IMR-90 (cell line): ENCODE measurements around the gene APC. TPM values are rescaled to one million over a fixed set of nuclear protein-coding genes. Genes with fewer than 3 reads are reported as not detected.

Source experiments
- ATAC-seq: fragments of 200-7000 bp; cut with Tn5 transposase; 2 replicates; pipeline ENCODE4 v1.9.1; 2020; ENCODE audit warnings: low read depth, mild to moderate bottlenecking, moderate library complexity
- BruUV-seq: library from RNA; stranded (reverse); fragments of 400-500 nt; replicated peaks from 2 replicates; lab custom pipeline; 2021; lab: Mats Ljungman, UMichigan
- CTCF ChIA-PET: fragments of 300-600 bp; formaldehyde crosslinking; extraction: SDS; loops from one replicate; lab custom pipeline; 2021; ENCODE audit warnings: antibody characterized with exemption; lab: Yijun Ruan, JAX
- POLR2A ChIA-PET: fragments of 300-600 bp; sonication (Branson Sonifier 250); formaldehyde crosslinking; loops from one replicate; lab custom pipeline; 2022; ENCODE audit warnings: antibody characterized with exemption; ENCODE audit not compliant: unreplicated experiment; lab: Charles Lee
- DNase-seq: peaks from one replicate; pipeline ENCODE4 v3.0.0; 2013
- H2AFZ ChIP-seq: replicated peaks from 2 replicates; pipeline ENCODE3; 2013; ENCODE audit warnings: low read length, mild to moderate bottlenecking; ENCODE audit not compliant: poor library complexity
- H2AK5ac ChIP-seq: 2 replicates; pipeline ENCODE4 v1.6.1; 2013; ENCODE audit warnings: low read depth, low read length, inconsistent platforms
- H2AK9ac ChIP-seq: replicated peaks from 2 replicates; pipeline ENCODE3; 2013; ENCODE audit warnings: mild to moderate bottlenecking, low read depth, low read length, moderate library complexity; ENCODE audit not compliant: poor library complexity
- H2BK120ac ChIP-seq: 2 replicates; pipeline ENCODE4 v1.6.1; 2013; ENCODE audit warnings: low read depth, low read length, inconsistent platforms
- H2BK15ac ChIP-seq: 3 replicates; pipeline ENCODE4 v1.6.1; 2013; ENCODE audit warnings: low read depth, low read length, inconsistent platforms
- H2BK20ac ChIP-seq: 2 replicates; pipeline ENCODE4 v1.6.1; 2013; ENCODE audit warnings: low read depth, mild to moderate bottlenecking, inconsistent platforms, low read length, moderate library complexity
- H2BK5ac ChIP-seq: 2 replicates; pipeline ENCODE4 v1.6.1; 2013; ENCODE audit warnings: mild to moderate bottlenecking, low read depth, low read length, inconsistent platforms; ENCODE audit not compliant: poor library complexity, severe bottlenecking
- H3K14ac ChIP-seq: replicated peaks from 2 replicates; pipeline ENCODE4 v1.6.1; 2013; ENCODE audit warnings: low read depth, low read length, inconsistent platforms
- H3K18ac ChIP-seq: 2 replicates; pipeline ENCODE4 v1.6.1; 2013; ENCODE audit warnings: low read depth, low read length, control low read depth
- H3K23ac ChIP-seq: 2 replicates; pipeline ENCODE4 v1.6.1; 2013; ENCODE audit warnings: low read depth, low read length, inconsistent platforms
- H3K27ac ChIP-seq: 2 replicates; pipeline ENCODE4 v1.5.1; 2013; ENCODE audit warnings: mild to moderate bottlenecking, control low read depth, low read length; ENCODE audit not compliant: insufficient read depth
- H3K27me3 ChIP-seq: 2 replicates; pipeline ENCODE4 v1.6.1; 2013; ENCODE audit warnings: low read length; ENCODE audit not compliant: control insufficient read depth, insufficient read depth
- H3K36me3 ChIP-seq: 2 replicates; pipeline ENCODE4 v1.6.1; 2013; ENCODE audit warnings: low read length, mixed read lengths; ENCODE audit not compliant: control insufficient read depth, insufficient read depth
- H3K4ac ChIP-seq: 2 replicates; pipeline ENCODE4 v1.6.1; 2013; ENCODE audit warnings: low read depth, low read length, inconsistent platforms
- H3K4me1 ChIP-seq: 2 replicates; pipeline ENCODE4 v1.6.1; 2013; ENCODE audit warnings: low read length, mixed read lengths; ENCODE audit not compliant: control insufficient read depth, insufficient read depth
- H3K4me2 ChIP-seq: 2 replicates; pipeline ENCODE4 v1.6.1; 2013; ENCODE audit warnings: low read depth, mild to moderate bottlenecking, control low read depth, low read length, moderate library complexity
- H3K4me3 ChIP-seq: 2 replicates; pipeline ENCODE4 v1.5.1; 2013; ENCODE audit warnings: low read depth, mild to moderate bottlenecking, control low read depth, low read length, moderate library complexity; ENCODE audit not compliant: insufficient read depth
- H3K56ac ChIP-seq: 2 replicates; pipeline ENCODE4 v1.6.1; 2013; ENCODE audit warnings: low read length, inconsistent platforms; ENCODE audit not compliant: insufficient read depth; ENCODE audit errors: extremely low read depth
- H3K79me1 ChIP-seq, 2 experiments: 2 replicates each; pipeline ENCODE4 v1.6.1; 2013; ENCODE audit warnings: low read length in 2 of 2, inconsistent platforms in 1 of 2, low read depth in 1 of 2
- H3K9ac ChIP-seq: 2 replicates; pipeline ENCODE4 v1.6.1; 2013; ENCODE audit warnings: low read depth, low read length, control low read depth
- H3K9me1 ChIP-seq: 2 replicates; pipeline ENCODE4 v1.6.1; 2013; ENCODE audit warnings: low read length, inconsistent platforms; ENCODE audit not compliant: insufficient read depth
- H3K9me3 ChIP-seq: 2 replicates; pipeline ENCODE4 v1.6.1; 2013; ENCODE audit warnings: low read length; ENCODE audit not compliant: control insufficient read depth, insufficient read depth
- H4K20me1 ChIP-seq: 2 replicates; pipeline ENCODE4 v1.6.1; 2013; ENCODE audit warnings: low read length, inconsistent platforms; ENCODE audit not compliant: insufficient read depth
- H4K5ac ChIP-seq: 2 replicates; pipeline ENCODE4 v1.6.1; 2013; ENCODE audit warnings: mild to moderate bottlenecking, low read depth, low read length, control low read depth
- H4K8ac ChIP-seq, 2 experiments: 2 replicates each; pipeline ENCODE4 v1.6.1; 2013; ENCODE audit warnings: low read depth in 2 of 2, low read length in 2 of 2, control low read depth in 1 of 2, inconsistent platforms in 1 of 2
- H4K91ac ChIP-seq: 2 replicates; pipeline ENCODE4 v1.6.1; 2013; ENCODE audit warnings: low read depth, low read length, inconsistent platforms; ENCODE audit not compliant: insufficient read depth
- BHLHE40 ChIP-seq: fragments of 150-350 bp; IDR thresholded peaks from 2 replicates; pipeline ENCODE4 v1.6.1; 2016; ENCODE audit warnings: mild to moderate bottlenecking, low read depth, low read length
- CEBPB ChIP-seq: IDR thresholded peaks from 2 replicates; pipeline ENCODE4 v1.6.1; 2012; ENCODE audit warnings: low read depth, low read length, improper control_type of control experiment
- CHD1 ChIP-seq: IDR thresholded peaks from 2 replicates; pipeline ENCODE4 v1.6.1; 2012; ENCODE audit warnings: low read depth, low read length, improper control_type of control experiment
- CTCF ChIP-seq: conservative IDR thresholded peaks from 2 replicates; pipeline ENCODE4 v1.5.1; 2012; ENCODE audit warnings: mild to moderate bottlenecking, low read depth, low read length, improper control_type of control experiment
- ELK1 ChIP-seq: fragments of 150-350 bp; IDR thresholded peaks from 2 replicates; pipeline ENCODE4 v1.6.1; 2016; ENCODE audit warnings: low read depth, mild to moderate bottlenecking, low read length, moderate library complexity, borderline replicate concordance
- FOS ChIP-seq: fragments of 150-350 bp; IDR thresholded peaks from 2 replicates; pipeline ENCODE4 v1.6.1; 2016; ENCODE audit warnings: low read depth, low read length
- MAFK ChIP-seq: IDR thresholded peaks from 2 replicates; pipeline ENCODE4 v1.6.1; 2012; ENCODE audit warnings: low read depth, low read length, improper control_type of control experiment
- MAZ ChIP-seq: IDR thresholded peaks from 2 replicates; pipeline ENCODE4 v1.6.1; 2012; ENCODE audit warnings: low read depth, mild to moderate bottlenecking, low read length, improper control_type of control experiment, moderate library complexity, borderline replicate concordance
- MXI1 ChIP-seq: IDR thresholded peaks from 2 replicates; pipeline ENCODE4 v1.6.1; 2012; ENCODE audit warnings: low read depth, mild to moderate bottlenecking, low read length, moderate library complexity, borderline replicate concordance
- NFE2L2 ChIP-seq: fragments of 150-350 bp; IDR thresholded peaks from 2 replicates; pipeline ENCODE4 v1.6.1; 2016; ENCODE audit warnings: low read depth, mild to moderate bottlenecking, low read length
- POLR2A ChIP-seq: IDR thresholded peaks from 2 replicates; pipeline ENCODE4 v1.6.1; 2012; ENCODE audit warnings: mild to moderate bottlenecking, low read depth, low read length
- RAD21 ChIP-seq: IDR thresholded peaks from 2 replicates; pipeline ENCODE4 v1.6.1; 2012; ENCODE audit warnings: low read length, improper control_type of control experiment
- RCOR1 ChIP-seq: IDR thresholded peaks from 2 replicates; pipeline ENCODE4 v1.6.1; 2012; ENCODE audit warnings: mild to moderate bottlenecking, low read length, improper control_type of control experiment; ENCODE audit not compliant: insufficient replicate concordance
- RFX5 ChIP-seq: IDR thresholded peaks from 2 replicates; pipeline ENCODE4 v1.8.0; 2012; ENCODE audit warnings: low read depth, mild to moderate bottlenecking, low read length, moderate library complexity
- SMC3 ChIP-seq: fragments of 150-350 bp; IDR thresholded peaks from 2 replicates; pipeline ENCODE4 v1.6.1; 2016; ENCODE audit warnings: low read depth, mild to moderate bottlenecking, antibody characterized with exemption, low read length, moderate library complexity
- USF2 ChIP-seq: fragments of 150-350 bp; IDR thresholded peaks from 2 replicates; pipeline ENCODE4 v1.6.1; 2017; ENCODE audit warnings: mild to moderate bottlenecking, antibody characterized with exemption, low read length, low read depth
- WGBS, 2 experiments: methylation state at CpG; one replicate each; pipeline versions ENCODE4 v1.1.5 to v1.1.7; 2013; ENCODE audit warnings: missing lambda C conversion rate in 2 of 2; ENCODE audit not compliant: insufficient read length in 1 of 2; ENCODE audit errors: extremely low coverage in 2 of 2; 5-methylcytosine and 5-hydroxymethylcytosine counted together
- dilution Hi-C: fragments of 300-500 bp; cut with HindIII; formaldehyde crosslinking; loops from one replicate; pipeline ENCODE4 v1.14.3; 2018; ENCODE audit warnings: low sequenced_read_pairs; ENCODE audit not compliant: unreplicated experiment
- in situ Hi-C: fragments of 300-500 bp; cut with MboI; formaldehyde crosslinking; loops from 3 replicates; pipeline ENCODE4 v1.14.3; 2019; ENCODE audit warnings: low sequenced_read_pairs, inconsistent platforms, mixed read lengths
- intact Hi-C: fragments of 100-400 bp; cut with micrococcal nuclease; formaldehyde crosslinking; loops from 2 replicates; pipeline ENCODE4 v1.10.0; 2022
- polyA plus RNA-seq, 3 experiments: library from polyadenylated mRNA; depleted of rRNA; stranded (reverse); fragments of >200 nt; gene quantifications; 2 replicates each; pipeline ENCODE4 v1.2.3, GENCODE V29; 2012; ENCODE audit warnings: low replicate concordance in 1 of 3
- total RNA-seq: library from RNA; depleted of rRNA; stranded (reverse); fragments of >200 nt; gene quantifications from 2 replicates; pipeline ENCODE4 v1.2.3, GENCODE V29; 2012

Gene APC
- total and polyA plus RNA-seq, 2 of the 4 experiments (the other 2 are of a cell fraction): 7.3 to 58.4 TPM

- Histone ChIP-seq H4K20me1 (no peaks in the 10 kb centered on the region), H2AK5ac (no peak overlapping the region), H4K5ac (no peak overlapping the region), H3K4me3 (no peak overlapping the region), H3K9me1 (no peaks in the 10 kb centered on the region), H4K8ac (no peak overlapping the region), H2AK9ac (no peak overlapping the region), H2BK5ac (no peak overlapping the region), H3K36me3 (peaks cover 3% of the 10 kb centered on the region; the same call in 1 of the 2 replicates), H4K91ac (no peak overlapping the region), H3K18ac (no peak overlapping the region), H2BK15ac (no peak overlapping the region), H2BK20ac (no peak overlapping the region), H3K9ac (no peak overlapping the region), H3K4me1 (no peaks in the 10 kb centered on the region), H2AFZ (no peak overlapping the region), H3K27ac (no peak overlapping the region), H3K79me1 (peaks cover 2 to 8% of the 10 kb centered on the region in 2 experiments; a peak in 2 of 4 replicates), H2BK120ac (no peak overlapping the region), H3K9me3 (no peaks in the 10 kb centered on the region), H3K56ac (no peak overlapping the region), H3K4ac (no peak overlapping the region), H3K4me2 (no peak overlapping the region), H3K14ac (no peak overlapping the region), H3K23ac (no peak overlapping the region), H3K27me3 (no peaks in the 10 kb centered on the region)
- POLR2A ChIA-PET: interaction anchor here (0.5 kb wide), 1 partner anchor 8 kb away, joined by 4 read pairs; no protein-coding TSS in a partner anchor
- no TSS peak for BruUV-seq
- TF ChIP-seq RAD21: no peak
- TF ChIP-seq SMC3: no peak
- no peak for TF ChIP-seq MAFK
- TF ChIP-seq CTCF: no peak
- no peak for TF ChIP-seq RCOR1
- no peak for TF ChIP-seq RFX5
- TF ChIP-seq ELK1: no peak
- TF ChIP-seq USF2: no peak
- TF ChIP-seq CHD1: no peak
- TF ChIP-seq POLR2A: no peak
- TF ChIP-seq MXI1: no peak
- TF ChIP-seq FOS: no peak
- TF ChIP-seq NFE2L2: no peak
- no peak for TF ChIP-seq MAZ
- TF ChIP-seq CEBPB: no peak
- no peak for TF ChIP-seq BHLHE40
- ATAC-seq (no peak), DNase-seq (no peak)
- intact Hi-C loops (no loop called here), in situ Hi-C loops (no loop called here), dilution Hi-C loops (no loop called here)
- WGBS, 2 experiments: no CpG with 5 or more reads among the region's 6 CpGs
- CTCF ChIA-PET: no interaction called here
These were observed 63.2 kb downstream of the APC start for GRCh38 chr5:112800891-112801290.
